AG09319 (cell line): ENCODE measurements around the gene WNT5B.
A peak's percentile ranks its signal among the peaks of the same experiment; 100 is the strongest.

ENCODE experiments used
- DNase-seq: peaks from one replicate; pipeline ENCODE4 v3.0.0-alpha.2; 2010; ENCODE audit warnings: low read depth; ENCODE audit errors: extremely low read depth
- CTCF ChIP-seq: IDR thresholded peaks from 2 replicates; pipeline ENCODE4 v1.5.1; 2011; ENCODE audit warnings: low read depth, mild to moderate bottlenecking, inconsistent platforms, low read length, moderate library complexity

The WNT5B gene

GRCh38 chr12:1656902-1657301, 27.9 kb downstream of the WNT5B start:
- no peak for TF ChIP-seq CTCF
- DNase-seq = no peak

- no peak for TF ChIP-seq CTCF
- DNase-seq = no peak
Measured at GRCh38 chr12:1657688-1658087, 28.7 kb downstream of the WNT5B start.

GRCh38 chr12:1660304-1661187, 31.5 kb downstream of the WNT5B start:
- DNase-seq = no peak

GRCh38 chr12:1661553-1662335, 32.7 kb downstream of the WNT5B start:
- no peak for TF ChIP-seq CTCF
- DNase-seq = peak; percentile 80

More at GRCh38 chr12:1660304-1661187, 31.5 kb downstream of the WNT5B start:
- no peak for TF ChIP-seq CTCF

GRCh38 chr12:1662761-1663439, 33.9 kb downstream of the WNT5B start:
- TF ChIP-seq CTCF = peak; percentile 34
- DNase-seq = no peak

GRCh38 chr12:1663440-1664132, 34.6 kb downstream of the WNT5B start:
- no peak for TF ChIP-seq CTCF
- DNase-seq = no peak
